NCI-H1436 treated with DMSO at 0.1 percent for 48 hours (cell line): ENCODE data around the gene RBMXL2.

ENCODE experiments used
- DNase-seq: peaks from one replicate; lab custom pipeline; 2025; lab: John Stamatoyannopoulos, UW

The RBMXL2 gene

DNA sequence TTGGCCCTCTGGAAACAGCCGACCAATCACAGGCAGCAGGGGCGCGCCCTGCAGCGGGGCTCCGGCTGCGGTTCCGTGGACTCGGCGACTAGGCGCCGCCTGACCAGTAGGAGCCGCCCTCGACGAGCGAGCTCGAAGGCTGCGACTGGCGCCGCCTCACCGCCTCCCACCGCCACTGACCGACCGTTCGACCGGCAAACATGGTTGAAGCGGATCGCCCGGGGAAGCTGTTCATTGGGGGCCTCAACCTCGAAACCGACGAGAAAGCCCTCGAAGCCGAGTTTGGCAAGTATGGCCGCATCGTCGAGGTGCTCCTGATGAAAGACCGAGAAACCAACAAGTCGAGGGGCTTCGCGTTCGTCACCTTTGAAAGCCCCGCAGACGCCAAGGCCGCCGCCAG, at the start of gene RBMXL2:
Gene RBMXL2 (plus strand): TSS at position 78 of the 400 bp plus-strand sequence. CDS start 123 bp downstream, at position 201.
- no peak for DNase-seq

DNA sequence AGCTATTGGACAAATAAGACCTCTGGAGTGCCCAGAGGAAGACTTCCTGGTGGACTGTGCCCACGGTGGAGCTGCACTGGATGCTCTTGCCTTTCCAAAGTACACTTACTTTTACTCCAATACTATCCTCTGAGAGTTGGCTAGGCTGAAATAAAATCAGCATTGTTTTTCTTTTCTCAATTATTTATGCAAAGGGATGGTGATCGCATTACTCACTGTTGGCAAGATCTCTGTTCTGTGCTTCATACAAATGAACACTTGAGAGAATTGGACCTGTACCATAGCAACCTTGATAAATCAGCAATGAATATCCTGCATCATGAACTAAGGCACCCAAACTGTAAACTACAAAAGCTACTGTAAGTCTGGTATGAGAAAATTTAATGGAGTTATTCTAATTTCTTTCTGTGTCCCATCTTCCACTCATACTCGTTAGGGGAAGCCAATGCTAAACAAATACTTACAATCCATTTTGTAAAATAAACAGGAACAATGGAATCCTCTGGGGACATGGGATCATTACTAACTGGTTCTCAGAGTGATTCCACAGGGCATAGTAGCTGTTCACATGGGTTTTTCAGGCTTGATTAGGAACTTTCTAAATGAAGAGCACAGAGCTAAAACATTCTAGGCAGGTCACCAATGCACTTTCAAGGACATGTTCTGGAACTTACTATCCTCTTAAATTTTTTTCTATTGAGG, 42.2 kb upstream of the RBMXL2 start:
- DNase-seq: no peak

DNA sequence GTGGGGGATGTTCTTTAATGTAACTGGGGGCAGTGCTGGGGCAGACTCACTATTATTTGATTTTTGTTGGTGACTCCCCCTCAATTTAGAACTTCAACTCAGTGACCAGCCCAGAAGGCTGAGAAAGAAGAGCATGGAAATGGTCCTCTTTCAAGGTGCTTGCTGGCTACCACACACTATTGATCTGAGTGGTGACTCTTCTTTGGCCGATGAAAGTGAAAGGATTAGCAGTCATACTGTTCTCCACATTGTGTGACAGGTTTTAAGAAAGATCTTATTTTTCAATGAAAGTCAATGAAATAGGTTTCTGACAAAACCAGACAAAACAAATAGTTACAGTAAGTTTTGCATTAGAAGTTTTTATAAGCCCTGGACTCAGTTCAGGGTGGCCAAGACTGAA, 38.6 kb upstream of the RBMXL2 start:
- no peak for DNase-seq

DNA sequence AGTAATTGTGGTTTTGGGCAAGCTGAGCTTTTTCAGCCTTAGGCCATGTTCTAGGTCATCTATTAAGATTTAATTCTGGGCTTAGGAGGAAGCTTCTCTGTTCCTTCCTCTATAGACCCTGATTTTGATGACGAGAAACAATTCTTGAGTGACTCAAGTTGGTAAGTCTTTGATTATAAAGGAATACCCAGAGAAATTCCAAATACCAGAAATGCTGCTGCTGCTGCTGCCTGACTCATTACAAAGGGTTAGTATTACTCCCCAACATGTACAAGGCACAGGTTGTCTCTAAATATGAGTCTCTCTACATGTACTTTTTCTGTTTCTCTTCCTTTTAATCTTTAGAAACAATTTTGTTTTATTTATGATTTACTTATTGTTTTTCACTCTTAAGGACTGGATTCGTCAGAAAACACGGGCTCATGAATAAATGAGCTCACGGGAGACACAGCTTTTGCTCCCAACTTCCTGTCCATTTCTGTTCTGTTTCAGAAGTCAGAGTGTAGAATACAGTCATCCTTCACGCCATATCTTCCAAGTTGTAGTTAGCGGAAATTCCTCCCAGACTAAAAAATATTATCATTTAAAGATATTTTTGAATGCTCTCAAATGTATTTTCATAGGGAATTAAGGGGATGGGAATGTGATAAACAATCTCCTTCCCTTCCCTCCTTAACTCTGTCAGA, 31.8 kb upstream of the RBMXL2 start:
- DNase-seq: no peak

DNA sequence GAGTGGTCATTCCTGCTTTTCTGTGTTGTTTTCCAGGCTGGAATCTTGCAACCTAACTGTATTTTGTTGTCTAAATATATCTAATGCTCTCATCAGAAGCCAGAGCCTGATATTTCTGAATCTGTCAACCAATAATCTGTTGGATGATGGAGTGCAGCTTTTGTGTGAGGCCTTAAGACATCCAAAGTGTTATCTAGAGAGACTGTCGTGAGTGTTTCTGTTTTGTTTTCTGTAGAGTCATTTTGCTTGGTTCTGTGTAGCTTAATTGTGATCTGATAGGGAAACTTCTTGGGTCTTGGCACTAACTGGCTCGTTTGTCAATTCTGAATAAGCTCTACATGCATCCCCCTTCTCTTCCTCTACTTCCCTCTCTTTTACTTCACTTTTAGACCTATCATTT, 31.2 kb upstream of the RBMXL2 start:
- DNase-seq: no peak

DNA sequence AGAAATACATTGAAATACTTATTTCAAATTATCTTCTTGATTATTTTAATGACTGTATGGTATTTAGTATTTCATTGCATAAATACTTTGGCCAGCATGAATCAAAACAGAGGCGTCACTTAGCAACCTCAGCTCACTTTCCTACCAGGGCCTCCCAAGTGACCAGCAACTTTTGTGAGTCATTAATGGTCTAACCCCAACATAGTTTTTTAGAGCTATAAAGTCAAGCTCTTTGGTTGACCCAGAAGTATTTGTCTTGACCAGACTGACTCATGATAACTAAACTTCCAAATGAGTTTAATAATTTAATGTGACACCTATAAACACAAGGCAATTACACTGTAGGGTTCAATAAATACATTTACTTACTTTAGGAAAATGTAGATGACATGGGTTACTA, 27.9 kb upstream of the RBMXL2 start:
- DNase-seq: no peak

DNA sequence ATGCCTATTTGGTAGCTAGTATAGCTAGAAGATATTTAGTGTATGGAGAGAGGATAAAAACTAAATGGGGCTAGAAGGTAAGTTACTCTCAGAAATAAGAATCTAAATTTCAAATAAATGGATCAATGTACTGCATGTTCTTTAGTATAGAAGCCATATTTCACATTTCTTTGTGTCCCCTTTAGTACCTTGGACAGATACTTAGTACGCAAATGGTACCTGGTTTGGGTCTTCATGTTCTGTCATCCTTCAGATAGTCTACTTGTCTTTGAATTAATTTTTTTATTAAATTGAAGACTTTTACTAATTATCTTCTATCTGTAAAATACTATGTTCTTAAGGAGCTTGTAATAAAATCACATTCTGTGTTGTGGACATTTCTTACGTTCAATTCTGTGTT, 26.3 kb upstream of the RBMXL2 start:
- DNase-seq: no peak

DNA sequence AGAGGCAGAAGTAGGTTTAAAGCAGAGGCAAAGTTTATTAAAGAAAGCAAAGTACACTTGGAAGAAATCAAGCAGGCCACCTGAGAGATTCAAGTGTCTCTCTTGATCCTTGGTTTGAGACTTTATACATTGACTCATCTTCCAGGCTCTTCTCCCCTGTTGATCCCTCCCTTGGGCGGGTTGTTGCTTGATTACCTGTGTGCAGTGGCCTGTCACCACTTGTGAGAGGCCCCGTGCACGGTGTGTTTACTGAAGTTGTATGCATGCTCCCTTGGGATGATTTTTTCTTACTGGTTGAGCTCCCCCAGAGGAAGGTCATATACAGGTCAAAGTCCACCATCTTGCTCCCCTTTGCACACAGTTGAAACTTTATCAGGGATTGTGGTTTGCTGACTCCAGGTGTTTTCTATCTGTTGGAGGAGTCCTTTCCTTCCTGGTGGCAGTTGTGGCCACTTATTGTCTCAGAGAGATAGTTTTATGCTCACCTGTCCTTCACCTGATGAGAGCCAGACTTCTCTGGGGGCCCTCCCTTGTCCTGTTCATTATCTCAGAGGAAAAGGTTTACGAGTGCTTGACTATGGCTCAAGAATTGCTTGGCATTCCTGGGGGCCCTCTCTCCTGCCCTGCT, 16.3 kb upstream of the RBMXL2 start:
- no peak for DNase-seq

DNA sequence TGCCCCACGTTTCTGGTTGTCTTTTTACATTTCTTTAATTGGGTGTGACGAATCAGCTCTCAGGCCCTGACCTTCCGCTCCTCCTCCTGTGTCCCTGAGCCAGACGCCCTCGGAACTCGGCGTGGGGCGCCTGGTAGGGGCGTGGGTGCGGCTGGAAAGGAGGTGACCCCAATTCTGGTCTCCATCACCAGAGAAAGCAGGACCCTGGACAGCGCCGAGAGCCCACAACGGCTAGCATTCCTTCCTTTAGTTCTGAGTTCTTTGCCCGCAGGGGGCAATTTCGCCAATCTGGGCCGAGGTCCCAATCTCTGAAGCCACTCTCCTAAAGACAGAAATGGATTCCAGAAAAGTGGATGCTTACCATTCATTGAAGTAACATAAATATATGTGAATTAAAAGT, 11.7 kb upstream of the RBMXL2 start:
- DNase-seq: no peak

DNA sequence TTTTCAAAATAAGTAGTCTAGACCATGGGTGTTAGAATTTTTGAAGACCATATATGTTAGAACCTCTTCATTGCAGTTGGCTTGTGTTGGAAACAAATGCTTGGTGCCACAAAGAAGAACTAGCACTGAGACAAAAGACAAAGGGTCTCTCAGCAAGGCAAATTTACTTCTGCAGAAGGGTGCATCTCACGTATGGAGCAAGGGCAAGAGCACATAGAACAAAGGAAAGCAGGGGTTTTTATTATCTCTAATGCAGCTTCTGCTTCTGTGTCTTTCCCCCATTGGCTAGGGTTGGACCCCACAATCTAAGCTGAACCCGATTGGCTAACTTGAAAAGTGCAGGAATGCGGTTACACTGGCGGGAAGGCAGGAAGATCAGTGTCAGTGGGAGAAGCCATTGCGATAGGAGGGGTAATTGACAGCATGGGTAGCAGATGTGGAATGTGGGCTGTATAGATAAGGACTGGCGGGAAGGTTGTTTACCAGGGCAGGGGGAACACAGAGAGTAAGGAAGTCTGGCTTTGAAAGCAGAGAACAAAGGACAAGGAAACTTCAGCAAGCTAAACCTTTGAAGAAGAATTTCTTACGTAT, 9.2 kb upstream of the RBMXL2 start:
- DNase-seq: no peak

DNA sequence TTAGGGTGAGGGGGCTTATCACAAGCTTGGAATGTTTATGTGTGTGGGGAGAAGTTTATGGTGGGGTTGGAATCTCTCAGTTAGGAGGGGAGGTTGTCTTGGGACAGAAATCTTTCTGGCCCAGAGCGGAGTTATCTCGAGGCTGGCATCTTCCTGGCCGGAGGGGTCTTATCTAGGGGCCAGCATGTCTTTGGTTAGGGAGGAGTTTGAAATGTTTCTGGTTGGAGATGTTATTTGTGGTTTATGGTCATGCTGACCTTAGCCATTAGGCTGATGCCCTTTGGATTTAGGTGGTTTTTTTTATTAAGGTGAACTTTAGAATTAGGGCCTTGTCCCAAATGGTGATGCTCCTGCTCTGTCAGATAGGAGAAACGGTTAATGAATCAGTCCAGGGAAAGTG, 7.9 kb upstream of the RBMXL2 start:
- DNase-seq: no peak

DNA sequence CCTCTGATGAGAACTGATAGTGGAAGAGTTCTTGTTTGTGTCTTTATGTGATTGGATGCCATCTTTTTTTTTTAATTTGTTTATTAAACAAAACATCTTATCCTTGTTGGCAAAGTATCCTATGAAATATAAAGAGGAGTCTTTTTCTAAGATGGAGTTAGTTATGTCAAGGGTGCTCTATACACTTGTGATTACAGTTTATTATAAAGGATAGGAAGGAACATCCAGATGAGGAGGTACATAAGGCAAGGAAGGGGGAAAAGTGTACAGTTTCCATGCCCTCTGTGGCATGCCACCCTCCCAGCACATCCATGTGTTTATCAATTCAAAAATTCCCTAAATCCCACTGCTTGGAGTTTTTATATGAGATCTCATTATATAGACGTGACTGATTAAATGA, 7.4 kb upstream of the RBMXL2 start:
- no peak for DNase-seq

DNA sequence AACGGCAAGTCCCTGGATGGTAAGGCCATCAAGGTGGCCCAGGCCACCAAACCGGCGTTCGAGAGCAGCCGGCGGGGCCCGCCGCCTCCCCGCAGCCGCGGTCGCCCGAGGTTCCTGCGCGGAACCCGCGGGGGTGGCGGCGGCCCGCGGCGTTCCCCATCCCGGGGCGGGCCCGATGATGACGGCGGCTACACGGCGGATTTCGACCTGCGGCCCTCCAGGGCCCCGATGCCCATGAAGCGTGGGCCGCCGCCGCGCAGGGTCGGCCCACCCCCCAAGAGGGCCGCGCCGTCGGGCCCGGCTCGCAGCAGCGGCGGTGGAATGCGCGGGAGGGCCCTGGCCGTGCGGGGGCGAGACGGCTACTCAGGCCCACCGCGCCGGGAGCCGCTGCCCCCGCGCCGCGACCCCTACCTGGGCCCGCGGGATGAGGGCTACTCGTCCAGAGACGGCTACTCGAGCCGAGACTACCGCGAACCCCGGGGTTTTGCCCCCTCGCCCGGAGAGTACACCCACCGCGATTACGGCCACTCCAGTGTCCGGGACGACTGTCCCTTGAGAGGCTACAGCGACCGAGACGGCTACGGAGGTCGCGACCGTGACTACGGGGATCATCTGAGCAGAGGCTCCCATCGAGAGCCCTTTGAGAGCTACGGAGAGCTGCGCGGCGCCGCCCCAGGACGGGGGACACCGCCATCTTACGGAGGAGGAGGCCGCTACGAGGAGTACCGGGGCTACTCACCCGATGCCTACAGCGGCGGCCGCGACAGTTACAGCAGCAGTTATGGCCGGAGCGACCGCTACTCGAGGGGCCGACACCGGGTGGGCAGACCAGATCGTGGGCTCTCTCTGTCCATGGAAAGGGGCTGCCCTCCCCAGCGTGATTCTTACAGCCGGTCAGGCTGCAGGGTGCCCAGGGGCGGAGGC, 792 bp downstream of the RBMXL2 start:
- no peak for DNase-seq

DNA sequence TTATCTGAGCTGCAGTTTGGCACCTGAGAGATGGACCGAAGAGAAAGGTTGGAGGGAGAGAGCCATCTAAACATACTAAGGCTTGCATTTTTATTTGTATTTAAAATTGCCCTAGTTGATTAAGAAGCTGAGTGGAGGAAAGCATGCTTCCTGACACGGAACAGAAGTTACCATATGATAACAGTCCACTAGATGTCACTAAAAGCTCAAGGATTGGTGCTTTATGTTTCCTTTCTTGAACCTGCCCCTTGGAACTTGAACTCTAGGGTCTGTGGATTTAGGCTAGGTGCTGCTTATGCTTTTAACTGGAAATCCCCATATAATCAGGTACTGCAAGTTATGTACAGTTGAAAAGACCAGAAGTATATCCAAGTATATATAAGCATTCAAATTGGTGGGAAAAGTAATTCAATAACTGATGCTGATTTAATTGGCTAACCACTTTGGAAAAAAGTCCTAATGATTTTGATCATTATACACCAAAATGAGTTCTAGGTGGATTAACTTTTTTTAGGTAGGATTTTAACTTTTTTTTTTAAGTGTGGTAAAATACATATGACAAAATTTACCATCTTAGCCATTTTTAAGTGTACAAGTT, 9.5 kb downstream of the RBMXL2 start:
- no peak for DNase-seq

DNA sequence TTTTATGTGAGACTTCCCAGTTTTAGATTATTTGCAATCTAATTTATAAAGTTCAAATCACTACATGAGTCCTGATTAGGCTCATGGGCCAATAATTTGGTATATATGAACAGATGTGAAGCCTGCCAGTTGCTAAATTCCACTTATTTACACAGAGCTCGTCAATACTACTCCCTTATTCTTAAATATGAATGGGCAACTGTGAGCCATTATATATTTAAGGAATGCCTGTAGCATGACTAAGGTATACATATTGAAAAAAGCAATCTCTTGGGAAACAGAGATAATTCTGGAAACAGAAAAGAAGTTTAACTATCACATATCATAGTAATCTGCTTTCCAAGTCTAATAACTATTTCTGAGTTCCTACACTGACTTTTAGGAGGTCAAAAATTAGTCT, 27.0 kb downstream of the RBMXL2 start:
- no peak for DNase-seq

DNA sequence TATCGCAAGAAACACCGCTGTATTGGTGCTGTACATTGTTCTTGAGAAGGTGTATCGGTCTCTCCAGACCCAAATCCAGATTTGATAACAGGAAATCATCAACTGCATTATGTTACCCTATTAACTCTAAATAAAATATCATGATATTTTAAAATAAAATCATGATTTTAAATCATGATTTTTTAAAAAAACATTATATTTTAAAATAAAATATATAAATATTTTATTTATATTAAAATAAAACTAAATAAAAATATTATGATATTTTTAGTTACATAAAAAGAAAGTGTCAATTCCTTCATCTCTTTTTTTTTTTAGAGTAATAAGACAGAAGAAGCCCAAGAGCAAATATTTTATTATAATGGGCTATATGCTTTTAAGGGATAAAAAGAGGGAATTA, 27.6 kb downstream of the RBMXL2 start:
- no peak for DNase-seq

DNA sequence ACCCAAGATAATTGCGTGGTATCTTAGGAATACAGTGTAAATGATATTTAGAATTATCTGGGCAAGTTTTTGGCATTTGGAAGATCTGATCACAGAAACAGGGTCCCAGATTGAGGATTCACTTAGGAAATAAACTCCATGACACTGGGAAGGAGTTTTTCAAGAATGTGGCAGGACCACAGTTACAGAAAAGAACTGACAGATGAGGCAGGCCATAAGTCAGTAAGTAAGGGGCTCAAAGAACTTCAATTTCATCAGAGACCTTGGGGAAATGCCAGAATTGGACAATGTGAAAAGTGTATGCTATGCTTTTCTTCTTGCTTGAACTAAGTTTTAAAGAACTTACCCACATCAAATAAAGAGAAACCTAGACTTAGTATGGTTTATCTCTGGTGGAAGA, 49.3 kb downstream of the RBMXL2 start:
- DNase-seq: no peak
